Hepatocyte (in vitro differentiated cells): ENCODE results near the gene EAF1.

Experiments
- EZH2 ChIP-seq: fragments of 200-600 bp; sonication (generic); IDR thresholded peaks from 2 replicates; pipeline ENCODE4 v1.6.1; 2016; ENCODE audit warnings: antibody characterized with exemption, mild to moderate bottlenecking, borderline replicate concordance
- EZH2phosphoT487 ChIP-seq: fragments of 200-600 bp; sonication (generic); IDR thresholded peaks from one replicate; pipeline ENCODE4 v1.6.1; 2018; ENCODE audit warnings: antibody characterized with exemption, mild to moderate bottlenecking, low read depth, moderate library complexity; ENCODE audit not compliant: unreplicated experiment, severe bottlenecking
- TF ChIP-seq, protein P1 (sequence below): fragments of 200-600 bp; sonication (generic); IDR thresholded peaks from 2 replicates; pipeline ENCODE4 v1.5.1; 2016; ENCODE audit warnings: antibody characterized with exemption, mild to moderate bottlenecking; ENCODE audit not compliant: poor library complexity

DNA sequence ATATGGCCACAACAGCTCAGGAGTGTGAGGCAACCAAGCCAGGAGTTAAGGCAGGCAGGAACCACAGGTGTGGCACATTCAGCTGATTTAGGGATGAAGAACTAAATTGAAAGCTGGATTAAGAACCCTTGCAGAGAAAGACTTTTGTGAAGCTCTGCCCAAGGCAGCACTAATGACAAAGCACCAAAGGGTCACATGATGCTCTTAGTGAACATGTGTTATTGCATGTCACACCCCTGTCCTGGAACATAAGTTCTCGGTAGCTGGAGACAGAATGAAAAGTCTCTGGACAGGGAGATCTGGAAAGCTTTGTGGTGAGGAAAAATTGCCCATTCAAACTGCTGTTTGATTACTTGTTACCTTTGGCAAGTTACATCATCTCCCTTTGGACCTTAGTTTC, 3.2 kb downstream of the EAF1 start:
- TF ChIP-seq, protein P1, sequence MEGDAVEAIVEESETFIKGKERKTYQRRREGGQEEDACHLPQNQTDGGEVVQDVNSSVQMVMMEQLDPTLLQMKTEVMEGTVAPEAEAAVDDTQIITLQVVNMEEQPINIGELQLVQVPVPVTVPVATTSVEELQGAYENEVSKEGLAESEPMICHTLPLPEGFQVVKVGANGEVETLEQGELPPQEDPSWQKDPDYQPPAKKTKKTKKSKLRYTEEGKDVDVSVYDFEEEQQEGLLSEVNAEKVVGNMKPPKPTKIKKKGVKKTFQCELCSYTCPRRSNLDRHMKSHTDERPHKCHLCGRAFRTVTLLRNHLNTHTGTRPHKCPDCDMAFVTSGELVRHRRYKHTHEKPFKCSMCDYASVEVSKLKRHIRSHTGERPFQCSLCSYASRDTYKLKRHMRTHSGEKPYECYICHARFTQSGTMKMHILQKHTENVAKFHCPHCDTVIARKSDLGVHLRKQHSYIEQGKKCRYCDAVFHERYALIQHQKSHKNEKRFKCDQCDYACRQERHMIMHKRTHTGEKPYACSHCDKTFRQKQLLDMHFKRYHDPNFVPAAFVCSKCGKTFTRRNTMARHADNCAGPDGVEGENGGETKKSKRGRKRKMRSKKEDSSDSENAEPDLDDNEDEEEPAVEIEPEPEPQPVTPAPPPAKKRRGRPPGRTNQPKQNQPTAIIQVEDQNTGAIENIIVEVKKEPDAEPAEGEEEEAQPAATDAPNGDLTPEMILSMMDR, result no peak
- TF ChIP-seq EZH2phosphoT487 (no peak), EZH2 (no peak)
